Fibroblast of skin of abdomen (primary cell): Measurements from ENCODE around the gene PTPRD.
"Not testable (repeated sequence)": the region's sequence is repeated elsewhere in the genome, so short reads cannot be mapped to it uniquely, and the experiment has no call there.

Experiments used
- DNase-seq: peaks from one replicate; pipeline ENCODE4 v3.0.0-alpha.2; 2013

PTPRD gene

GRCh38 chr9:10479172-10479571 is 133.6 kb downstream of the PTPRD start:
- DNase-seq, result no peak

- DNase-seq, result not testable (repeated sequence)
These were observed 163.6 kb downstream of the PTPRD start for GRCh38 chr9:10449201-10449617.

- no peak for DNase-seq
These were observed 165.8 kb downstream of the PTPRD start for GRCh38 chr9:10447036-10447435.

GRCh38 chr9:10443868-10444204 is 169.0 kb downstream of the PTPRD start:
- no peak for DNase-seq

- DNase-seq, result peak; percentile 1
These were observed 169.5 kb downstream of the PTPRD start for GRCh38 chr9:10443181-10443867.

- no peak for DNase-seq
These were observed 173.8 kb downstream of the PTPRD start for GRCh38 chr9:10438955-10439354.

- DNase-seq, result no peak
These were observed 176.0 kb downstream of the PTPRD start for GRCh38 chr9:10436756-10437155.

- DNase-seq, result no peak
These were observed 178.4 kb downstream of the PTPRD start for GRCh38 chr9:10434412-10434811.

GRCh38 chr9:10411272-10411671 is 201.5 kb downstream of the PTPRD start:
- DNase-seq, result no peak

- DNase-seq, result no peak
These were observed 209.5 kb downstream of the PTPRD start for GRCh38 chr9:10403283-10403682.

- no peak for DNase-seq
These were observed 216.2 kb downstream of the PTPRD start for GRCh38 chr9:10396615-10397014.

- no peak for DNase-seq
These were observed 225.5 kb downstream of the PTPRD start for GRCh38 chr9:10387282-10387681.

GRCh38 chr9:10371824-10372223 is 241.0 kb downstream of the PTPRD start:
- no peak for DNase-seq

- peak; percentile 51 for DNase-seq
These were observed 246.5 kb downstream of the PTPRD start for GRCh38 chr9:10366171-10366779.

- DNase-seq, result no peak
These were observed 258.2 kb downstream of the PTPRD start for GRCh38 chr9:10354591-10354990.

- peak; percentile 80 for DNase-seq
These were observed 267.2 kb downstream of the PTPRD start for GRCh38 chr9:10345621-10346020.

GRCh38 chr9:10341057-10341456 is 271.7 kb downstream of the PTPRD start:
- DNase-seq, result no peak

- DNase-seq, result no peak
These were observed 273.6 kb downstream of the PTPRD start for GRCh38 chr9:10339152-10339551.

- no peak for DNase-seq
These were observed 281.6 kb downstream of the PTPRD start for GRCh38 chr9:10331157-10331556.

- DNase-seq, result no peak
These were observed 330.7 kb downstream of the PTPRD start for GRCh38 chr9:10282084-10282483.

GRCh38 chr9:10274988-10275387 is 337.8 kb downstream of the PTPRD start:
- DNase-seq, result no peak

GRCh38 chr9:10274175-10274574 is 338.6 kb downstream of the PTPRD start:
- peak; percentile 41 for DNase-seq

- DNase-seq, result no peak
These were observed 340.0 kb downstream of the PTPRD start for GRCh38 chr9:10272830-10273229.
